CD4-positive, alpha-beta T cell treated with Interleukin-2 at 100 ng/mL for 4 hours (primary cell): ENCODE data around the gene DPM3.
"Not testable (repeated sequence)": the region's sequence is repeated elsewhere in the genome, so short reads cannot be mapped to it uniquely, and the experiment has no call there.

ENCODE experiments used
- DNase-seq: peaks from one replicate; pipeline ENCODE4 v3.0.0-alpha.2; 2020; ENCODE audit warnings: low spot score

DPM3 gene

GRCh38 chr1:155175281-155175926 is 35.1 kb upstream of the DPM3 start:
- DNase-seq: no peak

- peak; percentile 73 for DNase-seq
Observed at GRCh38 chr1:155174324-155175280, 34.3 kb upstream of the DPM3 start.

- peak; percentile 82 for DNase-seq
Observed at GRCh38 chr1:155173478-155174323, 33.4 kb upstream of the DPM3 start, which contains the start of gene TRIM46. Gene TRIM46 (plus strand): TSS chr1:155173849. CDS start chr1:155173967, 118 bp downstream.

GRCh38 chr1:155172732-155173477 is 32.6 kb upstream of the DPM3 start, which contains the start of gene KRTCAP2:
Gene KRTCAP2 (minus strand): TSS chr1:155173304. CDS start chr1:155173224, 80 bp downstream.
- peak; percentile 96 for DNase-seq

GRCh38 chr1:155171836-155172731 is 31.8 kb upstream of the DPM3 start:
- DNase-seq: no peak

- DNase-seq: no peak
Observed at GRCh38 chr1:155170806-155171205, 30.5 kb upstream of the DPM3 start.

GRCh38 chr1:155170101-155170785 is 29.9 kb upstream of the DPM3 start:
- no peak for DNase-seq

- no peak for DNase-seq
Observed at GRCh38 chr1:155169541-155169940, 29.2 kb upstream of the DPM3 start.

GRCh38 chr1:155168456-155169210 is 28.3 kb upstream of the DPM3 start:
- no peak for DNase-seq

GRCh38 chr1:155168105-155168445 is 27.7 kb upstream of the DPM3 start:
- not testable (repeated sequence) for DNase-seq

- DNase-seq: peak; percentile 87
Observed at GRCh38 chr1:155167166-155168104, 27.1 kb upstream of the DPM3 start.

- DNase-seq: no peak
Observed at GRCh38 chr1:155166471-155167165, 26.3 kb upstream of the DPM3 start.

GRCh38 chr1:155166051-155166470 is 25.7 kb upstream of the DPM3 start:
- no peak for DNase-seq

GRCh38 chr1:155164625-155165024 is 24.3 kb upstream of the DPM3 start:
- DNase-seq: not testable (repeated sequence)

- DNase-seq: not testable (repeated sequence)
Observed at GRCh38 chr1:155163785-155164184, 23.5 kb upstream of the DPM3 start.

GRCh38 chr1:155162631-155163030 is 22.3 kb upstream of the DPM3 start:
- DNase-seq: not testable (repeated sequence)

GRCh38 chr1:155160128-155160527 is 19.8 kb upstream of the DPM3 start:
- no peak for DNase-seq
